ENCODE measurements around the gene MED29.
A peak's percentile ranks its signal among the peaks of the same experiment; 100 is the strongest.

MED29 gene

GRCh38 chr19:39433480-39434079, 42.4 kb downstream of the MED29 start:
- no peak for DNase-seq

- no peak for DNase-seq
Observed at GRCh38 chr19:39434123-39435076, 43.2 kb downstream of the MED29 start.

GRCh38 chr19:39435499-39436349, 44.5 kb downstream of the MED29 start, which contains the start of gene RPS16:
TSS of gene RPS16 (minus strand) at chr19:39435949. CDS start at chr19:39435895, 54 bp downstream.
- peak; percentile 98 for DNase-seq

- no peak for DNase-seq
Observed at GRCh38 chr19:39436350-39436716, 45.2 kb downstream of the MED29 start.

GRCh38 chr19:39438270-39438934, 47.2 kb downstream of the MED29 start:
- DNase-seq: no peak

GRCh38 chr19:39444598-39445195, 53.5 kb downstream of the MED29 start:
- no peak for DNase-seq

GRCh38 chr19:39445196-39446111, 54.3 kb downstream of the MED29 start, which contains the start of gene SUPT5H:
TSS of gene SUPT5H (plus strand) at chr19:39445582. CDS start at chr19:39445891, 309 bp downstream.
- DNase-seq: peak; percentile 98

- no peak for DNase-seq
Observed at GRCh38 chr19:39446365-39447084, 55.3 kb downstream of the MED29 start.

- DNase-seq: no peak
Observed at GRCh38 chr19:39448271-39448670, 57.1 kb downstream of the MED29 start.

GRCh38 chr19:39449116-39449797, 58.1 kb downstream of the MED29 start:
- no peak for DNase-seq

All from NCI-H1105 (cell line).